ENCODE results near the gene PRX.

The PRX gene

GRCh38 chr19:40421993-40422747, 9.0 kb upstream of the PRX start:
- Histone ChIP-seq H3K27ac (ENCODE audit: insufficient read depth, low read length, poor library complexity, severe bottlenecking) (peak overlapping the region; percentile 74), H3K4me3 (ENCODE audit: insufficient read depth, low read depth, low read length, poor library complexity, severe bottlenecking) (peak overlapping the region; percentile 91), H3K9me3 (ENCODE audit: control insufficient read depth, low read length) (no peaks in the 10 kb centered on the region), H3K4me1 (ENCODE audit: control insufficient read depth, insufficient read depth, low read length, poor library complexity, severe bottlenecking) (peaks cover 19% of the 10 kb centered on the region), H3K27me3 (replicated peaks; ENCODE audit: control insufficient read depth, insufficient read depth, low read length, poor library complexity, severe bottlenecking) (no peaks in the 10 kb centered on the region), H3K36me3 (ENCODE audit: control insufficient read depth, insufficient read depth, low read length) (peaks cover 5% of the 10 kb centered on the region)
- DNase-seq = no peak

GRCh38 chr19:40420766-40421765, 7.9 kb upstream of the PRX start:
- peak; percentile 43 to 65 (median 63) for DNase-seq
- Histone ChIP-seq H3K4me1 (ENCODE audit: control insufficient read depth, insufficient read depth, low read length, poor library complexity, severe bottlenecking) (peaks cover 18% of the 10 kb centered on the region), H3K27me3 (replicated peaks; ENCODE audit: control insufficient read depth, insufficient read depth, low read length, poor library complexity, severe bottlenecking) (no peaks in the 10 kb centered on the region), H3K27ac (ENCODE audit: insufficient read depth, low read length, poor library complexity, severe bottlenecking) (peak overlapping the region; percentile 74), H3K36me3 (ENCODE audit: control insufficient read depth, insufficient read depth, low read length) (peaks cover 5% of the 10 kb centered on the region), H3K4me3 (ENCODE audit: insufficient read depth, low read depth, low read length, poor library complexity, severe bottlenecking) (peak overlapping the region; percentile 91), H3K9me3 (ENCODE audit: control insufficient read depth, low read length) (no peaks in the 10 kb centered on the region)

GRCh38 chr19:40420451-40420765, 7.2 kb upstream of the PRX start:
- Histone ChIP-seq H3K4me1 (ENCODE audit: control insufficient read depth, insufficient read depth, low read length, poor library complexity, severe bottlenecking) (peaks cover 18% of the 10 kb centered on the region), H3K4me3 (ENCODE audit: insufficient read depth, low read depth, low read length, poor library complexity, severe bottlenecking) (peak overlapping the region; percentile 91), H3K36me3 (ENCODE audit: control insufficient read depth, insufficient read depth, low read length) (peaks cover 5% of the 10 kb centered on the region), H3K9me3 (ENCODE audit: control insufficient read depth, low read length) (no peaks in the 10 kb centered on the region), H3K27me3 (replicated peaks; ENCODE audit: control insufficient read depth, insufficient read depth, low read length, poor library complexity, severe bottlenecking) (no peaks in the 10 kb centered on the region), H3K27ac (ENCODE audit: insufficient read depth, low read length, poor library complexity, severe bottlenecking) (peak overlapping the region; percentile 74)
- no peak for DNase-seq

GRCh38 chr19:40419780-40420179, 6.6 kb upstream of the PRX start:
- Histone ChIP-seq H3K27ac (ENCODE audit: insufficient read depth, low read length, poor library complexity, severe bottlenecking) (no peak overlapping the region), H3K9me3 (ENCODE audit: control insufficient read depth, low read length) (no peaks in the 10 kb centered on the region), H3K27me3 (replicated peaks; ENCODE audit: control insufficient read depth, insufficient read depth, low read length, poor library complexity, severe bottlenecking) (no peaks in the 10 kb centered on the region), H3K4me1 (ENCODE audit: control insufficient read depth, insufficient read depth, low read length, poor library complexity, severe bottlenecking) (peaks cover 17% of the 10 kb centered on the region), H3K36me3 (ENCODE audit: control insufficient read depth, insufficient read depth, low read length) (peaks cover 5% of the 10 kb centered on the region), H3K4me3 (ENCODE audit: insufficient read depth, low read depth, low read length, poor library complexity, severe bottlenecking) (no peak overlapping the region)
- DNase-seq = no peak

GRCh38 chr19:40419066-40419612, 6.0 kb upstream of the PRX start:
- Histone ChIP-seq H3K27ac (ENCODE audit: insufficient read depth, low read length, poor library complexity, severe bottlenecking) (no peak overlapping the region), H3K36me3 (ENCODE audit: control insufficient read depth, insufficient read depth, low read length) (peaks cover 5% of the 10 kb centered on the region), H3K4me1 (ENCODE audit: control insufficient read depth, insufficient read depth, low read length, poor library complexity, severe bottlenecking) (peaks cover 10% of the 10 kb centered on the region), H3K4me3 (ENCODE audit: insufficient read depth, low read depth, low read length, poor library complexity, severe bottlenecking) (no peak overlapping the region), H3K9me3 (ENCODE audit: control insufficient read depth, low read length) (no peaks in the 10 kb centered on the region), H3K27me3 (replicated peaks; ENCODE audit: control insufficient read depth, insufficient read depth, low read length, poor library complexity, severe bottlenecking) (no peaks in the 10 kb centered on the region)
- DNase-seq = no peak

GRCh38 chr19:40418040-40418439, 4.9 kb upstream of the PRX start:
- Histone ChIP-seq H3K4me1 (ENCODE audit: control insufficient read depth, insufficient read depth, low read length, poor library complexity, severe bottlenecking) (peaks cover 8% of the 10 kb centered on the region), H3K27ac (ENCODE audit: insufficient read depth, low read length, poor library complexity, severe bottlenecking) (no peak overlapping the region), H3K4me3 (ENCODE audit: insufficient read depth, low read depth, low read length, poor library complexity, severe bottlenecking) (no peak overlapping the region), H3K36me3 (ENCODE audit: control insufficient read depth, insufficient read depth, low read length) (peaks cover 5% of the 10 kb centered on the region), H3K9me3 (ENCODE audit: control insufficient read depth, low read length) (no peaks in the 10 kb centered on the region), H3K27me3 (replicated peaks; ENCODE audit: control insufficient read depth, insufficient read depth, low read length, poor library complexity, severe bottlenecking) (no peaks in the 10 kb centered on the region)
- DNase-seq = no peak

- H3K27me3 ChIP-seq (replicated peaks; ENCODE audit: control insufficient read depth, insufficient read depth, low read length, poor library complexity, severe bottlenecking) = no peaks in the 10 kb centered on the region
- H3K9me3 ChIP-seq (ENCODE audit: control insufficient read depth, low read length) = no peaks in the 10 kb centered on the region
- peaks cover under 1% of the 10 kb centered on the region for H3K36me3 ChIP-seq (ENCODE audit: control insufficient read depth, insufficient read depth, low read length)
- no peak for DNase-seq
- no peak overlapping the region for H3K4me3 ChIP-seq (ENCODE audit: insufficient read depth, low read depth, low read length, poor library complexity, severe bottlenecking)
- no peak overlapping the region for H3K27ac ChIP-seq (ENCODE audit: insufficient read depth, low read length, poor library complexity, severe bottlenecking)
- H3K4me1 ChIP-seq (ENCODE audit: control insufficient read depth, insufficient read depth, low read length, poor library complexity, severe bottlenecking) = peaks cover 8% of the 10 kb centered on the region
Observed at GRCh38 chr19:40417643-40417981, 4.4 kb upstream of the PRX start.

- Histone ChIP-seq H3K36me3 (ENCODE audit: control insufficient read depth, insufficient read depth, low read length) (no peaks in the 10 kb centered on the region), H3K27ac (ENCODE audit: insufficient read depth, low read length, poor library complexity, severe bottlenecking) (no peak overlapping the region), H3K9me3 (ENCODE audit: control insufficient read depth, low read length) (no peaks in the 10 kb centered on the region), H3K4me1 (ENCODE audit: control insufficient read depth, insufficient read depth, low read length, poor library complexity, severe bottlenecking) (peaks cover 5% of the 10 kb centered on the region), H3K4me3 (ENCODE audit: insufficient read depth, low read depth, low read length, poor library complexity, severe bottlenecking) (no peak overlapping the region), H3K27me3 (replicated peaks; ENCODE audit: control insufficient read depth, insufficient read depth, low read length, poor library complexity, severe bottlenecking) (no peaks in the 10 kb centered on the region)
- DNase-seq = no peak
Observed at GRCh38 chr19:40416918-40417642, 3.9 kb upstream of the PRX start.

- H3K4me3 ChIP-seq (ENCODE audit: insufficient read depth, low read depth, low read length, poor library complexity, severe bottlenecking) = no peak overlapping the region
- H3K27me3 ChIP-seq (replicated peaks; ENCODE audit: control insufficient read depth, insufficient read depth, low read length, poor library complexity, severe bottlenecking) = no peaks in the 10 kb centered on the region
- peaks cover 5% of the 10 kb centered on the region for H3K4me1 ChIP-seq (ENCODE audit: control insufficient read depth, insufficient read depth, low read length, poor library complexity, severe bottlenecking)
- no peaks in the 10 kb centered on the region for H3K36me3 ChIP-seq (ENCODE audit: control insufficient read depth, insufficient read depth, low read length)
- H3K27ac ChIP-seq (ENCODE audit: insufficient read depth, low read length, poor library complexity, severe bottlenecking) = no peak overlapping the region
- DNase-seq = no peak
- H3K9me3 ChIP-seq (ENCODE audit: control insufficient read depth, low read length) = no peaks in the 10 kb centered on the region
Observed at GRCh38 chr19:40415768-40416167, 2.6 kb upstream of the PRX start.
